A549 (cell line): ENCODE results near the gene WNT3A.

Source experiments
- MAZ ChIP-seq: fragments of 150-350 bp; IDR thresholded peaks from 2 replicates; pipeline ENCODE4 v1.6.1; 2014; ENCODE audit warnings: antibody characterized with exemption, low read depth, low read length, borderline replicate concordance
- RFX5 ChIP-seq: fragments of 450-650 bp; IDR thresholded peaks from 2 replicates; pipeline ENCODE4 v1.7.1; 2014; ENCODE audit warnings: antibody characterized with exemption, mild to moderate bottlenecking, moderate library complexity
- TF ChIP-seq, protein P1 (sequence below): IDR thresholded peaks from 2 replicates; pipeline ENCODE4 v1.6.1; 2012
- TF ChIP-seq, protein P2 (sequence below): fragments of 200-600 bp; sonication (generic); IDR thresholded peaks from 2 replicates; pipeline ENCODE4 v1.6.1; 2016; ENCODE audit warnings: antibody characterized with exemption, mild to moderate bottlenecking, moderate library complexity

DNA sequence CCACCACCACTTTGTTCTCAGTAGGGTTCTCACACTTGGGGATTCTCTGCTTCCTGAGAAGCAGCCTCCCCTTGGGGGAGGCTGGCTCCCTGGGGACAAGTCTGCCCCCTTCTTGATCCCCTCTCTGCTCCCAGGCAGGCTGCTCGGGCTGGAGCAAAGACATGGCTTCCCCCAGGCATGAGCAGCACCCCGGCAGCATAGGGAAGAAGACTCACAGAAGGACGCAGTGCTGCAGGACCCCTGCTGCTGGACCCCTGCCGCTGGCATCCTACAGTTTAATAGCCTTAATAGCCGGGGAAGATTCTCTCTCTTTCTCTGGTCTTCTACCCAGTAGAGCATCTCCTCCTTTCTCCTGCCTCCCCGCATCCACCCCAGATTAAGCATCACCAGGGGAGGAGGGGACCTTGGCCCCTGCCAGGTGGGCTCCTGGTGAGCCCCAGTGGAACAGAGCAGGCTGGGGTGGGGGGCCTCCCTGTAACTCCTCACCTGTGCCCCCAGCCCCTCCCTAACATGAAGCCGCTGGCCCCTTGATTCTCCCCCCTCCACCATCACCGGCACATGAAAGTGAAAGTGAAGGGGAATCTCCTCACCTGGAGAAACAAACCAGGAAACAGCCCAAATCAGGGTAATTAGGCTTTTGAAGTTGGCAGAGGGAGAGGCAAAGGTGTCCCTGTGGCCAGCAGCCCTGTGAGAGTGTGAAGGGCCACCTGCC is 2.5 kb downstream of the WNT3A start:
- TF ChIP-seq MAZ (no peak), RFX5 (no peak)
- TF ChIP-seq, protein P1, sequence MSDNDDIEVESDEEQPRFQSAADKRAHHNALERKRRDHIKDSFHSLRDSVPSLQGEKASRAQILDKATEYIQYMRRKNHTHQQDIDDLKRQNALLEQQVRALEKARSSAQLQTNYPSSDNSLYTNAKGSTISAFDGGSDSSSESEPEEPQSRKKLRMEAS, result no peak
- TF ChIP-seq, protein P2, sequence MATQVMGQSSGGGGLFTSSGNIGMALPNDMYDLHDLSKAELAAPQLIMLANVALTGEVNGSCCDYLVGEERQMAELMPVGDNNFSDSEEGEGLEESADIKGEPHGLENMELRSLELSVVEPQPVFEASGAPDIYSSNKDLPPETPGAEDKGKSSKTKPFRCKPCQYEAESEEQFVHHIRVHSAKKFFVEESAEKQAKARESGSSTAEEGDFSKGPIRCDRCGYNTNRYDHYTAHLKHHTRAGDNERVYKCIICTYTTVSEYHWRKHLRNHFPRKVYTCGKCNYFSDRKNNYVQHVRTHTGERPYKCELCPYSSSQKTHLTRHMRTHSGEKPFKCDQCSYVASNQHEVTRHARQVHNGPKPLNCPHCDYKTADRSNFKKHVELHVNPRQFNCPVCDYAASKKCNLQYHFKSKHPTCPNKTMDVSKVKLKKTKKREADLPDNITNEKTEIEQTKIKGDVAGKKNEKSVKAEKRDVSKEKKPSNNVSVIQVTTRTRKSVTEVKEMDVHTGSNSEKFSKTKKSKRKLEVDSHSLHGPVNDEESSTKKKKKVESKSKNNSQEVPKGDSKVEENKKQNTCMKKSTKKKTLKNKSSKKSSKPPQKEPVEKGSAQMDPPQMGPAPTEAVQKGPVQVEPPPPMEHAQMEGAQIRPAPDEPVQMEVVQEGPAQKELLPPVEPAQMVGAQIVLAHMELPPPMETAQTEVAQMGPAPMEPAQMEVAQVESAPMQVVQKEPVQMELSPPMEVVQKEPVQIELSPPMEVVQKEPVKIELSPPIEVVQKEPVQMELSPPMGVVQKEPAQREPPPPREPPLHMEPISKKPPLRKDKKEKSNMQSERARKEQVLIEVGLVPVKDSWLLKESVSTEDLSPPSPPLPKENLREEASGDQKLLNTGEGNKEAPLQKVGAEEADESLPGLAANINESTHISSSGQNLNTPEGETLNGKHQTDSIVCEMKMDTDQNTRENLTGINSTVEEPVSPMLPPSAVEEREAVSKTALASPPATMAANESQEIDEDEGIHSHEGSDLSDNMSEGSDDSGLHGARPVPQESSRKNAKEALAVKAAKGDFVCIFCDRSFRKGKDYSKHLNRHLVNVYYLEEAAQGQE, result no peak
